HUES64 (cell line): ENCODE measurements around the gene LCOR.
"Not testable (repeated sequence)": the region's sequence is repeated elsewhere in the genome, so short reads cannot be mapped to it uniquely, and the experiment has no call there.

Source experiments
- H3K27ac ChIP-seq: 2 replicates; pipeline ENCODE4 v1.7.0; 2013; ENCODE audit warnings: low read depth, low read length, inconsistent platforms
- H3K27me3 ChIP-seq: 2 replicates; pipeline ENCODE4 v1.6.1; 2013; ENCODE audit warnings: mild to moderate bottlenecking, low read length; ENCODE audit not compliant: insufficient read depth
- H3K36me3 ChIP-seq: 2 replicates; pipeline ENCODE4 v1.6.1; 2013; ENCODE audit warnings: mild to moderate bottlenecking, low read length; ENCODE audit not compliant: insufficient read depth
- H3K4me1 ChIP-seq: 2 replicates; pipeline ENCODE4 v1.6.1; 2013; ENCODE audit warnings: mild to moderate bottlenecking, low read length, moderate library complexity; ENCODE audit not compliant: insufficient read depth
- H3K4me3 ChIP-seq: 2 replicates; pipeline ENCODE4 v1.5.1; 2013; ENCODE audit warnings: mild to moderate bottlenecking, low read length, moderate library complexity
- H3K9ac ChIP-seq: 2 replicates; pipeline ENCODE4 v1.6.1; 2013; ENCODE audit warnings: mild to moderate bottlenecking, low read depth, low read length
- H3K9me3 ChIP-seq: 2 replicates; pipeline ENCODE4 v1.6.1; 2013; ENCODE audit warnings: low read depth, low read length; ENCODE audit not compliant: insufficient read depth
- WGBS: fragments of 150-250, 120-280 bp; methylation state at CpG from one replicate; pipeline ENCODE4 v1.1.7; 2013; ENCODE audit warnings: missing lambda C conversion rate; 5-methylcytosine and 5-hydroxymethylcytosine counted together

Gene LCOR

GRCh38 chr10:96842896-96843723, 11.0 kb downstream of the LCOR start:
- Histone ChIP-seq H3K9ac (no peak overlapping the region), H3K9me3 (no peaks in the 10 kb centered on the region), H3K4me3 (no peak overlapping the region), H3K4me1 (peaks cover 37% of the 10 kb centered on the region), H3K36me3 (no peaks in the 10 kb centered on the region), H3K27ac (peak overlapping the region; percentile 33; the same call in 1 of the 2 replicates), H3K27me3 (no peaks in the 10 kb centered on the region)
- 87% methylated on average over 5 of the region's 8 CpGs for WGBS

GRCh38 chr10:96843823-96844222, 11.7 kb downstream of the LCOR start:
- Histone ChIP-seq H3K27me3 (no peaks in the 10 kb centered on the region), H3K9me3 (no peaks in the 10 kb centered on the region), H3K4me3 (no peak overlapping the region), H3K9ac (no peak overlapping the region), H3K27ac (peak overlapping the region; percentile 76; the same call in 1 of the 2 replicates), H3K4me1 (peaks cover 32% of the 10 kb centered on the region), H3K36me3 (no peaks in the 10 kb centered on the region)
- WGBS, result 100% methylated on average over 1 of the region's 2 CpGs

- Histone ChIP-seq H3K27ac (no peak overlapping the region; the same call in 1 of the 2 replicates), H3K9ac (no peak overlapping the region)
- WGBS, result no CpG with 5 or more reads among the region's 1 CpG
These were observed 14.3 kb downstream of the LCOR start for GRCh38 chr10:96846395-96846794.

GRCh38 chr10:96846926-96847325, 14.8 kb downstream of the LCOR start:
- Histone ChIP-seq H3K9ac (no peak overlapping the region), H3K4me3 (no peak overlapping the region), H3K9me3 (no peaks in the 10 kb centered on the region), H3K27me3 (no peaks in the 10 kb centered on the region), H3K4me1 (peaks cover 20% of the 10 kb centered on the region), H3K36me3 (no peaks in the 10 kb centered on the region; the same call in 1 of the 2 replicates), H3K27ac (no peak overlapping the region; the same call in 1 of the 2 replicates)
- WGBS, result 90% methylated on average over 5 of the region's 5 CpGs

More at GRCh38 chr10:96846395-96846794, 14.3 kb downstream of the LCOR start:
- H3K4me1 ChIP-seq, result peaks cover 20% of the 10 kb centered on the region
- H3K36me3 ChIP-seq, result no peaks in the 10 kb centered on the region; the same call in 1 of the 2 replicates
- no peaks in the 10 kb centered on the region for H3K9me3 ChIP-seq
- no peak overlapping the region for H3K4me3 ChIP-seq
- no peaks in the 10 kb centered on the region for H3K27me3 ChIP-seq

GRCh38 chr10:96847356-96847755, 15.3 kb downstream of the LCOR start:
- H3K4me3 ChIP-seq, H3K9me3 ChIP-seq, H3K36me3 ChIP-seq, H3K27me3 ChIP-seq, H3K27ac ChIP-seq, H3K9ac ChIP-seq: not testable (repeated sequence)
- WGBS, result 92% methylated on average over 11 of the region's 12 CpGs
- peaks cover 20% of the 10 kb centered on the region for H3K4me1 ChIP-seq

GRCh38 chr10:96850113-96850512, 18.0 kb downstream of the LCOR start:
- Histone ChIP-seq H3K27ac (no peak overlapping the region), H3K4me3 (no peak overlapping the region), H3K27me3 (no peaks in the 10 kb centered on the region), H3K4me1 (peaks cover 6% of the 10 kb centered on the region), H3K9me3 (no peaks in the 10 kb centered on the region), H3K36me3 (no peaks in the 10 kb centered on the region; the same call in 1 of the 2 replicates), H3K9ac (no peak overlapping the region)
- WGBS, result 98% methylated on average over 5 of the region's 5 CpGs

GRCh38 chr10:96850825-96851224, 18.7 kb downstream of the LCOR start:
- Histone ChIP-seq H3K36me3 (no peaks in the 10 kb centered on the region; the same call in 1 of the 2 replicates), H3K9me3 (no peaks in the 10 kb centered on the region), H3K27ac (no peak overlapping the region), H3K27me3 (no peaks in the 10 kb centered on the region), H3K4me1 (peaks cover 4% of the 10 kb centered on the region; the same call in 1 of the 2 replicates), H3K9ac (no peak overlapping the region), H3K4me3 (no peak overlapping the region)
- WGBS, result 98% methylated on average over 3 of the region's 3 CpGs

GRCh38 chr10:96851281-96851680, 19.2 kb downstream of the LCOR start:
- no peaks in the 10 kb centered on the region; the same call in 1 of the 2 replicates for H3K36me3 ChIP-seq
- no peak overlapping the region for H3K9ac ChIP-seq
- 90% methylated on average over 6 of the region's 6 CpGs for WGBS
- no peaks in the 10 kb centered on the region for H3K9me3 ChIP-seq
- peaks cover 4% of the 10 kb centered on the region; the same call in 1 of the 2 replicates for H3K4me1 ChIP-seq
- H3K4me3 ChIP-seq, result no peak overlapping the region
- no peaks in the 10 kb centered on the region for H3K27me3 ChIP-seq
- no peak overlapping the region for H3K27ac ChIP-seq

- WGBS, result 76% methylated on average over 3 of the region's 3 CpGs
- Histone ChIP-seq H3K9me3 (no peaks in the 10 kb centered on the region), H3K9ac (no peak overlapping the region), H3K27ac (no peak overlapping the region), H3K36me3 (peaks cover 8% of the 10 kb centered on the region; the same call in 1 of the 2 replicates), H3K4me3 (no peak overlapping the region), H3K4me1 (peaks cover 10% of the 10 kb centered on the region; the same call in 1 of the 2 replicates), H3K27me3 (no peaks in the 10 kb centered on the region)
These were observed 24.2 kb downstream of the LCOR start for GRCh38 chr10:96856317-96856716.

- 93% methylated on average over 4 of the region's 4 CpGs for WGBS
- H3K27me3 ChIP-seq, result no peaks in the 10 kb centered on the region
- H3K9ac ChIP-seq, result no peak overlapping the region
- no peak overlapping the region for H3K27ac ChIP-seq
- no peaks in the 10 kb centered on the region for H3K9me3 ChIP-seq
- peaks cover 10% of the 10 kb centered on the region; the same call in 1 of the 2 replicates for H3K4me1 ChIP-seq
- H3K36me3 ChIP-seq, result peaks cover 8% of the 10 kb centered on the region; the same call in 1 of the 2 replicates
- no peak overlapping the region for H3K4me3 ChIP-seq
These were observed 25.4 kb downstream of the LCOR start for GRCh38 chr10:96857301-96858012.
